Measurements from ENCODE around the gene SELENOT. TPM values are rescaled to one million over a fixed set of nuclear protein-coding genes. Genes with fewer than 3 reads are reported as not detected.

Gene SELENOT
- total RNA-seq, 1 donor from 2014 or later: 133 TPM

DNA sequence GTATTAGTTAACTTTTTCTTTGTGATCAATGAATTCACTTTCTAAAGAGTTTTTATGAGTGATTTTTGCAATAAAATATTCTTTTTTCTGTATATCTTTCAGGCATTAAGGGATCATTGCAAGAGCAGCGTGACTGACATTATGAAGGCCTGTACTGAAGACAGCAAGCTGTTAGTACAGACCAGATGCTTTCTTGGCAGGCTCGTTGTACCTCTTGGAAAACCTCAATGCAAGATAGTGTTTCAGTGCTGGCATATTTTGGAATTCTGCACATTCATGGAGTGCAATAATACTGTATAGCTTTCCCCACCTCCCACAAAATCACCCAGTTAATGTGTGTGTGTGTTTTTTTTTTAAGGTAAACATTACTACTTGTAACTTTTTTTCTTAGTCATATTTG lies 24.4 kb downstream of the SELENOT start:
- Histone ChIP-seq H3K9ac (no peak overlapping the region), H3K4me2 (no peak overlapping the region), H3K9me3 (ENCODE audit: low read depth) (no peaks in the 10 kb centered on the region), H3K27ac (no peak overlapping the region), H3K4me1 (no peaks in the 10 kb centered on the region), H3F3A (ENCODE audit: low read depth) (peaks cover 1% of the 10 kb centered on the region), H4K20me1 (ENCODE audit: low read depth) (peaks cover 4% of the 10 kb centered on the region), H3K27me3 (no peaks in the 10 kb centered on the region), H2AFZ (replicated peaks) (no peak overlapping the region), H3K36me3 (peaks cover 24% of the 10 kb centered on the region), H3K4me3 (no peak overlapping the region), H3K79me2 (ENCODE audit: low read depth) (peaks cover 8% of the 10 kb centered on the region)
- no peaks in the 10 kb centered on the region for H3K27me3 Mint-ChIP-seq (ENCODE audit: insufficient read depth, low read depth)
- H3K4me3 Mint-ChIP-seq: no peak overlapping the region
- no peaks in the 10 kb centered on the region for H3K4me1 Mint-ChIP-seq
- no peak for DNase-seq (ENCODE audit: low spot score)
- H3K27ac Mint-ChIP-seq: no peak overlapping the region
- no peak for TF ChIP-seq EZH2phosphoT487 (IDR thresholded peaks at IDR 0.05)
- H3K36me3 Mint-ChIP-seq: peaks cover 32% of the 10 kb centered on the region
- H3K9me3 Mint-ChIP-seq: no peaks in the 10 kb centered on the region

DNA sequence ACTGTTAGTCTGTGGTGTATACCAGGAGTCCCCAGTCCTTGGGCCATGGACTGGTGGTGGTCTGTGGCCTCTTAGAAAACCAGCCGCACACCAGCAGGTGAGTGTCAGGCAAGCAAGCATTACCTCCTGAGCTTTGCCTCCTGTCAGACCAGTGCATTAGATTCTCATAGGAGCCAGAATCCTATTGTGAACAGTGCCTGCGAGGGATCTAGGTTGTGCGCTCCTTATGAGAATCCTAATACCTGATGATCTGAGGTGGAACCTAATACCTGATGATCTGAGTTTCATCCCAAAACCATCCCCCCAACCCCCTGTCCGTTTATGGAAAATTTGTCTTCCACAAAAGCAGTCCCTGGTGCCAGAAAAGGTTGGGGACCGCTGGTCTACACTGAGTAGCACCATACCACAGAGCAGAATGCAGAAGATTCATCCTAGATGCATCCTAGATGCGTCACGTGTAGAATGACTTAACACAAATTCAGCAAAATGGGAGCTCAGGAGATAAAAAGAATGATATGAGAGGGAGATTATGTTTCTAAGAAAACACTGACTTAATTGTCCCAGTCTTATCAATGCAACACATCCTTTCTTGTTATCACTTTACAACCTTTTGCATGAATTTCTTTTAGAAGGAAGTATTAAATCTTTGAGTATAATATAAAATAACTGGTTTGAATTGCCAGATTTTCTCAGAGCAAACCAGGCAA lies 28.5 kb downstream of the SELENOT start:
- Histone ChIP-seq H3K9me3 (ENCODE audit: low read depth) (no peaks in the 10 kb centered on the region), H3K36me3 (peaks cover 14% of the 10 kb centered on the region), H3K4me3 (no peak overlapping the region), H3K27ac (no peak overlapping the region), H3K9ac (no peak overlapping the region), H4K20me1 (ENCODE audit: low read depth) (peaks cover under 1% of the 10 kb centered on the region), H3K79me2 (ENCODE audit: low read depth) (no peaks in the 10 kb centered on the region), H3K4me2 (no peak overlapping the region), H2AFZ (replicated peaks) (no peak overlapping the region), H3K4me1 (peaks cover 12% of the 10 kb centered on the region), H3F3A (ENCODE audit: low read depth) (peaks cover 16% of the 10 kb centered on the region), H3K27me3 (no peaks in the 10 kb centered on the region)
- no peak for DNase-seq (ENCODE audit: low spot score)
- Mint-ChIP-seq H3K27ac (no peak overlapping the region), H3K36me3 (peaks cover 25% of the 10 kb centered on the region), H3K4me1 (peaks cover 21% of the 10 kb centered on the region), H3K4me3 (no peak overlapping the region), H3K9me3 (no peaks in the 10 kb centered on the region), H3K27me3 (ENCODE audit: insufficient read depth, low read depth) (no peaks in the 10 kb centered on the region)
- TF ChIP-seq EZH2phosphoT487 (IDR thresholded peaks at IDR 0.05) (no peak), EZH2 (IDR thresholded peaks at IDR 0.05) (no peak)
- TF ChIP-seq, protein P1, sequence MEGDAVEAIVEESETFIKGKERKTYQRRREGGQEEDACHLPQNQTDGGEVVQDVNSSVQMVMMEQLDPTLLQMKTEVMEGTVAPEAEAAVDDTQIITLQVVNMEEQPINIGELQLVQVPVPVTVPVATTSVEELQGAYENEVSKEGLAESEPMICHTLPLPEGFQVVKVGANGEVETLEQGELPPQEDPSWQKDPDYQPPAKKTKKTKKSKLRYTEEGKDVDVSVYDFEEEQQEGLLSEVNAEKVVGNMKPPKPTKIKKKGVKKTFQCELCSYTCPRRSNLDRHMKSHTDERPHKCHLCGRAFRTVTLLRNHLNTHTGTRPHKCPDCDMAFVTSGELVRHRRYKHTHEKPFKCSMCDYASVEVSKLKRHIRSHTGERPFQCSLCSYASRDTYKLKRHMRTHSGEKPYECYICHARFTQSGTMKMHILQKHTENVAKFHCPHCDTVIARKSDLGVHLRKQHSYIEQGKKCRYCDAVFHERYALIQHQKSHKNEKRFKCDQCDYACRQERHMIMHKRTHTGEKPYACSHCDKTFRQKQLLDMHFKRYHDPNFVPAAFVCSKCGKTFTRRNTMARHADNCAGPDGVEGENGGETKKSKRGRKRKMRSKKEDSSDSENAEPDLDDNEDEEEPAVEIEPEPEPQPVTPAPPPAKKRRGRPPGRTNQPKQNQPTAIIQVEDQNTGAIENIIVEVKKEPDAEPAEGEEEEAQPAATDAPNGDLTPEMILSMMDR (IDR thresholded peaks at IDR 0.05): no peak

- Histone ChIP-seq H3K4me1 (peaks cover 12% of the 10 kb centered on the region), H3K27ac (peak overlapping the region; percentile 56), H2AFZ (replicated peaks) (no peak overlapping the region), H3K36me3 (no peaks in the 10 kb centered on the region), H3K27me3 (no peaks in the 10 kb centered on the region), H3K79me2 (ENCODE audit: low read depth) (no peaks in the 10 kb centered on the region), H3F3A (ENCODE audit: low read depth) (peaks cover 16% of the 10 kb centered on the region), H3K9me3 (ENCODE audit: low read depth) (no peaks in the 10 kb centered on the region), H4K20me1 (ENCODE audit: low read depth) (no peaks in the 10 kb centered on the region), H3K4me2 (peak overlapping the region; percentile 1), H3K4me3 (no peak overlapping the region), H3K9ac (no peak overlapping the region)
- Mint-ChIP-seq H3K36me3 (peaks cover 12% of the 10 kb centered on the region), H3K27me3 (ENCODE audit: insufficient read depth, low read depth) (no peaks in the 10 kb centered on the region), H3K4me1 (peaks cover 21% of the 10 kb centered on the region), H3K9me3 (no peaks in the 10 kb centered on the region), H3K4me3 (no peak overlapping the region), H3K27ac (peak overlapping the region; percentile 76)
- TF ChIP-seq, protein P1 (IDR thresholded peaks at IDR 0.05): no peak
- no peak for TF ChIP-seq EZH2 (IDR thresholded peaks at IDR 0.05)
- no peak for TF ChIP-seq EZH2phosphoT487 (IDR thresholded peaks at IDR 0.05)
- peak; percentile 53 for DNase-seq (ENCODE audit: low spot score)
Measured at GRCh38 chr3:150635076-150635475, 32.0 kb downstream of the SELENOT start.

DNA sequence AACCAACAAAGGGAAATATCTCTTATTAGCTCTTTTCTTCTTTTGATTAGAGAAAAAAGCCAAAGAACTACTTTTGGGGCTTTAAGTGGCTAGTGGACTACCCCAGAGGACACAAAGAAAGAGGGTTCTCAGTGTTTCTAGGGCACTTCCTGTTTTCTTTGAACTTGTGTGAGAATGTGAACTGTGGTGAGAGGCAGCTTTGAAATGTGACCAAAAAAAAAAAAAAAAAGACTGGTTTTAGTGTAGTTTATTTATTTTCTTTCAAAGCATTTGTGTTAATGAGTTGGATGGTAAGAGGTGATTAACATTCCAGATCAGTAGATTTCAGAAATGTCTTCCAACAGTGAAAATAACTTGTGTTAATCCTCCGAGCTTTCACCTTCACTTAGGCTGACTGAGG lies 32.4 kb downstream of the SELENOT start:
- Mint-ChIP-seq H3K27me3 (ENCODE audit: insufficient read depth, low read depth) (no peaks in the 10 kb centered on the region), H3K4me3 (no peak overlapping the region), H3K27ac (peak overlapping the region; percentile 76), H3K36me3 (peaks cover 10% of the 10 kb centered on the region), H3K4me1 (peaks cover 21% of the 10 kb centered on the region), H3K9me3 (no peaks in the 10 kb centered on the region)
- H2AFZ ChIP-seq (replicated peaks): no peak overlapping the region
- H3K27ac ChIP-seq: peak overlapping the region; percentile 56
- DNase-seq (ENCODE audit: low spot score): peak; percentile 13
- H3K4me3 ChIP-seq: no peak overlapping the region
- no peaks in the 10 kb centered on the region for H3K36me3 ChIP-seq
- H4K20me1 ChIP-seq (ENCODE audit: low read depth): no peaks in the 10 kb centered on the region
- peaks cover 16% of the 10 kb centered on the region for H3F3A ChIP-seq (ENCODE audit: low read depth)
- no peak overlapping the region for H3K9ac ChIP-seq
- H3K79me2 ChIP-seq (ENCODE audit: low read depth): no peaks in the 10 kb centered on the region
- H3K4me1 ChIP-seq: peaks cover 12% of the 10 kb centered on the region
- TF ChIP-seq EZH2 (IDR thresholded peaks at IDR 0.05) (no peak), EZH2phosphoT487 (IDR thresholded peaks at IDR 0.05) (no peak)
- TF ChIP-seq, protein P1 (IDR thresholded peaks at IDR 0.05): no peak
- H3K4me2 ChIP-seq: peak overlapping the region; percentile 1
- H3K27me3 ChIP-seq: no peaks in the 10 kb centered on the region
- no peaks in the 10 kb centered on the region for H3K9me3 ChIP-seq (ENCODE audit: low read depth)
